Left lung (tissue), 10 donors: ENCODE results near the gene TBP. TPM values are rescaled to one million over a fixed set of nuclear protein-coding genes. Genes with fewer than 3 reads are reported as not detected.
"Not testable (repeated sequence)": the region's sequence is repeated elsewhere in the genome, so short reads cannot be mapped to it uniquely, and the experiment has no call there.

Experiments
- ATAC-seq: fragments of 200-7000 bp; cut with Tn5 transposase; one replicate; pipeline ENCODE4 v1.9.1; 2020; ENCODE audit warnings: moderate library complexity
- DNase-seq, 4 donors: peaks; one replicate each; pipeline ENCODE4 v3.0.0-alpha.2; 2013 to 2020
- H3K27ac ChIP-seq, 2 donors: fragments of 200-600 bp; sonication (generic) in 1 of 2; one replicate each; pipeline versions ENCODE4 v1.5.0 to v1.8.0; 2020 to 2021
- H3K27me3 ChIP-seq, 2 donors: fragments of 200-600 bp; sonication (generic) in 1 of 2; one replicate each; pipeline versions ENCODE4 v1.5.0 to v1.8.0; 2020 to 2021
- H3K36me3 ChIP-seq, 2 donors: fragments of 200-600 bp; sonication (generic) in 1 of 2; one replicate each; pipeline versions ENCODE4 v1.5.0 to v1.8.0; 2020 to 2021
- H3K4me1 ChIP-seq, 2 donors: fragments of 200-600 bp; one replicate each; pipeline ENCODE4 v1.8.0; 2021
- H3K4me3 ChIP-seq, 2 donors: fragments of 200-600 bp; sonication (generic) in 1 of 2; one replicate each; pipeline versions ENCODE4 v1.5.0 to v1.8.0; 2020 to 2021; ENCODE audit warnings: mild to moderate bottlenecking in 1 of 2
- H3K9me3 ChIP-seq, 2 donors: fragments of 200-600 bp; sonication (generic) in 1 of 2; one replicate each; pipeline versions ENCODE4 v1.5.0 to v1.8.0; 2020 to 2021
- intact Hi-C, 2 donors: fragments of 100-400 bp; cut with DNase I; formaldehyde crosslinking; loops; one replicate each; pipeline versions ENCODE4 v1.11.2 to v1.14.2; 2022
- polyA plus RNA-seq, 6 donors: library from polyadenylated mRNA; unstranded; fragments of 120-200 nt; gene quantifications; one replicate each; pipeline ENCODE4 v1.2.1, GENCODE V29; 2013; ENCODE audit not compliant: insufficient read length in 6 of 6
- total RNA-seq, 2 donors: library from RNA; stranded (reverse); fragmentation: NEBNext Ultra II Directional; extraction: Animal tissue kit (Norgen Biotek cat#: 25700); gene quantifications; one replicate each; pipeline ENCODE4 v1.2.1, GENCODE V29; 2021
- TF ChIP-seq, protein P1 (sequence below), 2 donors: fragments of 200-600 bp; sonication (generic) in 1 of 2; IDR thresholded peaks; one replicate each; pipeline versions ENCODE4 v1.5.0 to v1.8.0; 2021; ENCODE audit warnings: antibody characterized with exemption in 2 of 2
- donor health status: DM: no; HTN: yes; CAD: no.
- donor health status: DM: no; HTN: no; CAD: no.

TBP gene
- total and polyA plus RNA-seq, 8 donors, result 9.0 to 27.2 (median 23.5) TPM

DNA sequence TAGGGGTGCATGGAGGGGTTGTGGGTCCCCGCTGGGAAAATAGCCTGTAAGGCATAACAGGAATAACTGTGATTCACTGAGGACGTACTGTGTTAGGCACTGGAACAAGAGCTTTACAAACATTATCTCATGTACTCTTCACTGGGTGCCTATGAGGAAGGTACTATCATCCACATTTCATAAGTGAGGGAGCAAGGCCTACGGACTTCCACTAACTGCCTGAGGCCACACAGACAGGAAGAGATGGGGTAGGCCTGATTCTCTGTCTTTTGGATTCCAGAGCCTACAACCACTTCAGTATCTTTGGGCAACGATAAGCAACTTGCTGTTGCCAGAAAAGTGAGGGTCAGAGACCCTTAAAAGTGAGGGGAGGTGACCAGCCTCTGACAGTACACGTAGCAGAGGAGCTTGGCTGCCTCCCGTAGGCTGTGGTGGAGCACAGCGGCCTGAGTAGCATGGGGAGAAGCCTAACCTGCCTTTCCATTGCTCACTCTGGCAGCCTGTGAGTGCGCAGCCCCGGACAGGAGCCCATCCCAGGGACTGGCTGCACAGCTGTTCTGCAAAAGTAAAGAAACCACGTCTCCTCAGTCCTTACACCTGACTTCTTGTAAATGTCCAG, 31.5 kb upstream of the TBP start:
- no peaks in the 10 kb centered on the region for H3K9me3 ChIP-seq
- no peak for DNase-seq
- intact Hi-C loops, result loop anchor here in 1 of 2 donors (10.0 kb wide), 1 partner anchor 738 kb away; no protein-coding TSS in a partner anchor
- no peak overlapping the region for H3K27ac ChIP-seq
- H3K27me3 ChIP-seq, result no peaks in the 10 kb centered on the region
- peaks cover 0 to 8% of the 10 kb centered on the region in 2 donors for H3K4me1 ChIP-seq
- ATAC-seq, result no peak
- TF ChIP-seq, protein P1, sequence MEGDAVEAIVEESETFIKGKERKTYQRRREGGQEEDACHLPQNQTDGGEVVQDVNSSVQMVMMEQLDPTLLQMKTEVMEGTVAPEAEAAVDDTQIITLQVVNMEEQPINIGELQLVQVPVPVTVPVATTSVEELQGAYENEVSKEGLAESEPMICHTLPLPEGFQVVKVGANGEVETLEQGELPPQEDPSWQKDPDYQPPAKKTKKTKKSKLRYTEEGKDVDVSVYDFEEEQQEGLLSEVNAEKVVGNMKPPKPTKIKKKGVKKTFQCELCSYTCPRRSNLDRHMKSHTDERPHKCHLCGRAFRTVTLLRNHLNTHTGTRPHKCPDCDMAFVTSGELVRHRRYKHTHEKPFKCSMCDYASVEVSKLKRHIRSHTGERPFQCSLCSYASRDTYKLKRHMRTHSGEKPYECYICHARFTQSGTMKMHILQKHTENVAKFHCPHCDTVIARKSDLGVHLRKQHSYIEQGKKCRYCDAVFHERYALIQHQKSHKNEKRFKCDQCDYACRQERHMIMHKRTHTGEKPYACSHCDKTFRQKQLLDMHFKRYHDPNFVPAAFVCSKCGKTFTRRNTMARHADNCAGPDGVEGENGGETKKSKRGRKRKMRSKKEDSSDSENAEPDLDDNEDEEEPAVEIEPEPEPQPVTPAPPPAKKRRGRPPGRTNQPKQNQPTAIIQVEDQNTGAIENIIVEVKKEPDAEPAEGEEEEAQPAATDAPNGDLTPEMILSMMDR (IDR thresholded peaks at IDR 0.05), result no peak
- H3K36me3 ChIP-seq, result no peaks in the 10 kb centered on the region
- H3K4me3 ChIP-seq, result no peak overlapping the region

GRCh38 chr6:170523256-170524171, 30.7 kb upstream of the TBP start:
- ATAC-seq, result no peak
- H3K36me3 ChIP-seq, result no peaks in the 10 kb centered on the region
- intact Hi-C loops, result loop anchor here in 1 of 2 donors (10.0 kb wide), 1 partner anchor 739 kb away; no protein-coding TSS in a partner anchor
- TF ChIP-seq, protein P1 (IDR thresholded peaks at IDR 0.05), result no peak
- H3K9me3 ChIP-seq, result no peaks in the 10 kb centered on the region
- DNase-seq, result no peak
- no peaks in the 10 kb centered on the region for H3K27me3 ChIP-seq
- peaks cover 0 to 8% of the 10 kb centered on the region in 2 donors for H3K4me1 ChIP-seq
- H3K4me3 ChIP-seq, result no peak overlapping the region
- H3K27ac ChIP-seq, result peak overlapping the region in 1 of 2 donors; percentile 13

DNA sequence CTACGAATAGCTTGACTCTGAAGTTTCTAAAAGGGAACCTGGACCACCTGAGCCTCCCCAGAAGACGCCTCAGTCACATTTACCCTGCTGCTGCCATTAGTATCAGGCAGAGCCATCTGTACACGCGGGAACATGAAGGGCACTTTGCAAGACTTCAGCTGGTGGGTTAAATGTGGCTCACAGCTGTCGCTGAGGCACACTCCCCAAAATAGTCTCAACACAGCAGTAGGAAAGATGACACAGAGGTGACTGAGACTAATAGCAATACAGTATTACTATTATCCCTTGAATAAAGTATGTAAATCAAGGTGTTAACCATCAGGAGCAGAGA, 30.0 kb upstream of the TBP start:
- Histone ChIP-seq H3K4me1 (peaks cover 0 to 8% of the 10 kb centered on the region in 2 donors), H3K27me3 (no peaks in the 10 kb centered on the region), H3K4me3 (no peak overlapping the region), H3K9me3 (no peaks in the 10 kb centered on the region), H3K36me3 (no peaks in the 10 kb centered on the region), H3K27ac (peak overlapping the region in 1 of 2 donors; percentile 13)
- intact Hi-C loops, result loop anchor here in 1 of 2 donors (10.0 kb wide), 1 partner anchor 739 kb away; no protein-coding TSS in a partner anchor
- no peak for DNase-seq
- no peak for ATAC-seq
- TF ChIP-seq, protein P1 (IDR thresholded peaks at IDR 0.05), result no peak

DNA sequence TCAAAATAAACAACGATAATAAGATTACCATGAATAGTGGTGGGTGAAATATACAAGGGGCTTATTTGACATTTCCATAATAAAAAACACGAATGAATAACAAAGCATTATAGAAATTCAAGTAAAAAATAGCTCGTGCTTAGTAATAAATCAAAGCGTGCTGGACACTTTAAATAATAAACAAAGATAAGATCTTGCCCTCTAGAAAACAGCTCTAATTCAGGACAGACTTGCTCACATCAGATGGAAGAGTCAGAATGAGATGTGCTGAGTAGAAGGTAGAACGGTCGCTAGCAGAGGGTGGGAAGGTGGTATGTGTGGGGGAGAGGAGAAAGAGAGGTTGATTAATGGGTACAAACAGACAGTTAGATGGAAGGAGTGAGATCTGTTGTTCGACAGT, 28.4 kb upstream of the TBP start:
- no peak for ATAC-seq

DNA sequence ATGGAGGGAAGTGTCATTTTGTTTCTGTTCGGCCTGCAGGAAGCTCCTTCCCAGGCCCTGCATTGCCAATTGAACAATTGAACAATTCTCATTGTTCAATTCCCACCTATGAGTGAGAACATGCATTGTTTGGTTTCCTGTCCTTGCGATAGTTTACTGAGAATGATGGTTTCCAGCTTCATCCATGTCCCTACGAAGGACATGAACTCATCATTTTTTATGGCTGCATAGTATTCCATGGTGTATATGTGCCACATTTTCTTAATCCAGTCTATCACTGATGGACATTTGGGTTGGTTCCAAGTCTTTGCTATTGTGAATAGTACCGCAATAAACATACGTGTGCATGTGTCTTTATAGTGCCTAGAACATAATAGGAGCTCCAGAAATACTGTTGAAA, 26.2 kb upstream of the TBP start:
- H3K9me3 ChIP-seq, DNase-seq, H3K27me3 ChIP-seq, H3K4me1 ChIP-seq, ATAC-seq, H3K4me3 ChIP-seq, H3K27ac ChIP-seq: not testable (repeated sequence)
- peaks cover 0 to 12% of the 10 kb centered on the region in 2 donors for H3K36me3 ChIP-seq
- intact Hi-C loops, result loop anchor here in 1 of 2 donors (10.0 kb wide), 1 partner anchor 743 kb away; no protein-coding TSS in a partner anchor

More for the DNA sequence above, 28.4 kb upstream of the TBP start:
- Histone ChIP-seq H3K36me3 (no peaks in the 10 kb centered on the region), H3K9me3 (no peaks in the 10 kb centered on the region), H3K27ac (no peak overlapping the region), H3K27me3 (no peaks in the 10 kb centered on the region), H3K4me1 (peaks cover 0 to 8% of the 10 kb centered on the region in 2 donors), H3K4me3 (no peak overlapping the region)
- TF ChIP-seq, protein P1 (IDR thresholded peaks at IDR 0.05), result no peak
- intact Hi-C loops, result loop anchor here in 1 of 2 donors (10.0 kb wide), 1 partner anchor 741 kb away; no protein-coding TSS in a partner anchor
- no peak for DNase-seq
